ENCODE data around the gene ZNF268.
"Not testable (repeated sequence)": the region's sequence is repeated elsewhere in the genome, so short reads cannot be mapped to it uniquely, and the experiment has no call there.

ZNF268 gene

GRCh38 chr12:133227281-133227852 lies 46.1 kb downstream of the ZNF268 start:
- DNase-seq, result no peak

GRCh38 chr12:133231001-133231400 lies 49.7 kb downstream of the ZNF268 start:
- DNase-seq, result no peak

GRCh38 chr12:133233006-133233405 lies 51.7 kb downstream of the ZNF268 start:
- DNase-seq, result no peak

GRCh38 chr12:133233993-133234564 lies 52.8 kb downstream of the ZNF268 start:
- DNase-seq, result no peak

GRCh38 chr12:133234971-133235370 lies 53.7 kb downstream of the ZNF268 start:
- DNase-seq, result no peak

GRCh38 chr12:133235401-133236112 lies 54.3 kb downstream of the ZNF268 start, which contains the start of gene ANHX:
Gene ANHX (minus strand): TSS chr12:133235877. CDS start chr12:133234356, 1,521 bp downstream.
- no peak for DNase-seq

- no peak for DNase-seq
Measured at GRCh38 chr12:133236144-133236543, 54.8 kb downstream of the ZNF268 start.

- no peak for DNase-seq
Measured at GRCh38 chr12:133236556-133236955, 55.3 kb downstream of the ZNF268 start.

GRCh38 chr12:133251732-133252131 lies 70.4 kb downstream of the ZNF268 start:
- no peak for DNase-seq

GRCh38 chr12:133255833-133256232 lies 74.5 kb downstream of the ZNF268 start:
- DNase-seq, result not testable (repeated sequence)

- no peak for DNase-seq
Measured at GRCh38 chr12:133256321-133256720, 75.0 kb downstream of the ZNF268 start.

- no peak for DNase-seq
Measured at GRCh38 chr12:133264173-133264572, 82.9 kb downstream of the ZNF268 start.

All from left hindlimb (tissue), 1 donor.